A673 (cell line): ENCODE measurements around the gene FAHD2B.
"Not testable (repeated sequence)": the region's sequence is repeated elsewhere in the genome, so short reads cannot be mapped to it uniquely, and the experiment has no call there.

Source experiments
- EZH2 ChIP-seq: fragments of 200-600 bp; sonication (generic); IDR thresholded peaks from 2 replicates; pipeline ENCODE4 v1.6.1; 2017; ENCODE audit warnings: borderline replicate concordance, low read depth, mild to moderate bottlenecking, mixed read lengths, antibody characterized with exemption, low read length; ENCODE audit not compliant: poor library complexity, severe bottlenecking
- TF ChIP-seq, protein P1 (sequence below): fragments of 300-800, 200-600 bp; sonication (generic); conservative IDR thresholded peaks from 2 replicates; pipeline ENCODE4 v1.5.1; 2017; ENCODE audit warnings: low read depth, mild to moderate bottlenecking, antibody characterized with exemption, low read length, moderate library complexity, mixed read lengths

GRCh38 chr2:97050032-97050431 lies 44.6 kb downstream of the FAHD2B start:
- TF ChIP-seq, protein P1, sequence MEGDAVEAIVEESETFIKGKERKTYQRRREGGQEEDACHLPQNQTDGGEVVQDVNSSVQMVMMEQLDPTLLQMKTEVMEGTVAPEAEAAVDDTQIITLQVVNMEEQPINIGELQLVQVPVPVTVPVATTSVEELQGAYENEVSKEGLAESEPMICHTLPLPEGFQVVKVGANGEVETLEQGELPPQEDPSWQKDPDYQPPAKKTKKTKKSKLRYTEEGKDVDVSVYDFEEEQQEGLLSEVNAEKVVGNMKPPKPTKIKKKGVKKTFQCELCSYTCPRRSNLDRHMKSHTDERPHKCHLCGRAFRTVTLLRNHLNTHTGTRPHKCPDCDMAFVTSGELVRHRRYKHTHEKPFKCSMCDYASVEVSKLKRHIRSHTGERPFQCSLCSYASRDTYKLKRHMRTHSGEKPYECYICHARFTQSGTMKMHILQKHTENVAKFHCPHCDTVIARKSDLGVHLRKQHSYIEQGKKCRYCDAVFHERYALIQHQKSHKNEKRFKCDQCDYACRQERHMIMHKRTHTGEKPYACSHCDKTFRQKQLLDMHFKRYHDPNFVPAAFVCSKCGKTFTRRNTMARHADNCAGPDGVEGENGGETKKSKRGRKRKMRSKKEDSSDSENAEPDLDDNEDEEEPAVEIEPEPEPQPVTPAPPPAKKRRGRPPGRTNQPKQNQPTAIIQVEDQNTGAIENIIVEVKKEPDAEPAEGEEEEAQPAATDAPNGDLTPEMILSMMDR: not testable (repeated sequence)
- TF ChIP-seq EZH2: not testable (repeated sequence)
